Fibroblast of mammary gland (primary cell): ENCODE data around the gene ZBTB7C.

Experiments used
- DNase-seq: peaks from one replicate; pipeline ENCODE4 v3.0.0-alpha.2; 2010; ENCODE audit warnings: low read depth
- H3K4me3 ChIP-seq: 2 replicates; pipeline ENCODE4 v1.5.1; 2011; ENCODE audit warnings: low read depth, mild to moderate bottlenecking, low read length, moderate library complexity; ENCODE audit not compliant: control insufficient read depth
- CTCF ChIP-seq: conservative IDR thresholded peaks from 2 replicates; pipeline ENCODE4 v1.5.1; 2011; ENCODE audit warnings: low read depth, low read length, inconsistent platforms; ENCODE audit not compliant: control insufficient read depth, insufficient read depth

The ZBTB7C gene

GRCh38 chr18:48085781-48086487 lies 323.2 kb downstream of the ZBTB7C start:
- DNase-seq = no peak
- no peak overlapping the region for H3K4me3 ChIP-seq

GRCh38 chr18:48084858-48085257 lies 324.3 kb downstream of the ZBTB7C start:
- no peak overlapping the region for H3K4me3 ChIP-seq
- TF ChIP-seq CTCF = no peak
- no peak for DNase-seq

More at GRCh38 chr18:48085781-48086487, 323.2 kb downstream of the ZBTB7C start:
- no peak for TF ChIP-seq CTCF

- no peak overlapping the region for H3K4me3 ChIP-seq
- TF ChIP-seq CTCF = no peak
- no peak for DNase-seq
These were observed 325.0 kb downstream of the ZBTB7C start for GRCh38 chr18:48084041-48084757.

- no peak for TF ChIP-seq CTCF
- H3K4me3 ChIP-seq = no peak overlapping the region
- no peak for DNase-seq
These were observed 328.6 kb downstream of the ZBTB7C start for GRCh38 chr18:48080546-48080945.

GRCh38 chr18:48079885-48080284 lies 329.3 kb downstream of the ZBTB7C start:
- no peak for TF ChIP-seq CTCF
- DNase-seq = no peak
- H3K4me3 ChIP-seq = no peak overlapping the region

- no peak overlapping the region for H3K4me3 ChIP-seq
- TF ChIP-seq CTCF = no peak
- DNase-seq = no peak
These were observed 330.7 kb downstream of the ZBTB7C start for GRCh38 chr18:48078448-48078847.

- no peak for TF ChIP-seq CTCF
- no peak for DNase-seq
- H3K4me3 ChIP-seq = no peak overlapping the region
These were observed 331.9 kb downstream of the ZBTB7C start for GRCh38 chr18:48077291-48077690.
